ENCODE measurements around the gene RBM6.

RBM6 gene

GRCh38 chr3:49939858-49940666 lies at the start of gene RBM6:
Gene RBM6 (plus strand): TSS chr3:49940150. CDS start chr3:49962642, 22,492 bp downstream.
- DNase-seq (ENCODE audit: low read depth in 2 of 2), result peak; percentile 98 to 99
- H3K4me3 ChIP-seq (replicated peaks in 1 of 2; ENCODE audit: low read depth in 2 of 2, low read length in 2 of 2), result peak within 1 kb of the TSS; percentile 89 to 91
- TF ChIP-seq CTCF (IDR thresholded peaks at IDR 0.05; ENCODE audit: low read depth, low read length), result no peak

- no peak for TF ChIP-seq CTCF (IDR thresholded peaks at IDR 0.05; ENCODE audit: low read depth, low read length)
- DNase-seq (ENCODE audit: low read depth in 2 of 2), result no peak
- no peak overlapping the region for H3K4me3 ChIP-seq (replicated peaks in 1 of 2; ENCODE audit: low read depth in 2 of 2, low read length in 2 of 2)
Observed at GRCh38 chr3:49895791-49896190, 44.2 kb upstream of the RBM6 start.

- TF ChIP-seq CTCF (IDR thresholded peaks at IDR 0.05; ENCODE audit: low read depth, low read length), result no peak
- no peak overlapping the region for H3K4me3 ChIP-seq (replicated peaks in 1 of 2; ENCODE audit: low read depth in 2 of 2, low read length in 2 of 2)
- DNase-seq (ENCODE audit: low read depth in 2 of 2), result no peak
Observed at GRCh38 chr3:49896345-49896744, 43.6 kb upstream of the RBM6 start.

GRCh38 chr3:49898991-49899390 lies 41.0 kb upstream of the RBM6 start:
- no peak for DNase-seq (ENCODE audit: low read depth in 2 of 2)
- no peak for TF ChIP-seq CTCF (IDR thresholded peaks at IDR 0.05; ENCODE audit: low read depth, low read length)
- H3K4me3 ChIP-seq (replicated peaks in 1 of 2; ENCODE audit: low read depth in 2 of 2, low read length in 2 of 2), result no peak overlapping the region

- no peak overlapping the region for H3K4me3 ChIP-seq (replicated peaks in 1 of 2; ENCODE audit: low read depth in 2 of 2, low read length in 2 of 2)
- peak; percentile 29 for TF ChIP-seq CTCF (IDR thresholded peaks at IDR 0.05; ENCODE audit: low read depth, low read length)
- peak; percentile 33 to 46 for DNase-seq (ENCODE audit: low read depth in 2 of 2)
Observed at GRCh38 chr3:49899815-49900214, 40.1 kb upstream of the RBM6 start.

GRCh38 chr3:49900491-49901153 lies 39.3 kb upstream of the RBM6 start:
- H3K4me3 ChIP-seq (replicated peaks in 1 of 2; ENCODE audit: low read depth in 2 of 2, low read length in 2 of 2), result no peak overlapping the region
- peak; percentile 27 to 35 for DNase-seq (ENCODE audit: low read depth in 2 of 2)
- no peak for TF ChIP-seq CTCF (IDR thresholded peaks at IDR 0.05; ENCODE audit: low read depth, low read length)

Measured in cardiac fibroblast (primary cell).